Measurements from ENCODE around the gene LDLRAD1. TPM values are rescaled to one million over a fixed set of nuclear protein-coding genes. Genes with fewer than 3 reads are reported as not detected.
"Not testable (repeated sequence)": the region's sequence is repeated elsewhere in the genome, so short reads cannot be mapped to it uniquely, and the experiment has no call there.

The LDLRAD1 gene
- total and polyA plus RNA-seq, 12 donors = 0.32 to 8.8 (median 1.3) TPM; not detected in 1

- Histone ChIP-seq H3K4me3 (no peak overlapping the region), H3K27me3 (no peaks in the 10 kb centered on the region), H3K36me3 (replicated peaks in 1 of 2) (peaks cover 0 to 100% of the 10 kb centered on the region in 2 donors), H3K9me3 (replicated peaks in 1 of 3) (no peaks in the 10 kb centered on the region), H3K27ac (no peak overlapping the region), H3K4me1 (replicated peaks in 1 of 2) (no peaks in the 10 kb centered on the region)
- intact Hi-C loops (cut with DNase I) = loop anchor here in 1 of 2 donors (10.0 kb wide), 1 partner anchor 163 kb away; no protein-coding TSS in a partner anchor
- DNase-seq = no peak
- TF ChIP-seq POLR2A (IDR thresholded peaks at IDR 0.05) (no peak), CTCF (IDR thresholded peaks at IDR 0.05) (no peak)
These were observed 19.5 kb upstream of the LDLRAD1 start for GRCh38 chr1:54037476-54037875.

- peaks cover 0 to 36% of the 10 kb centered on the region in 2 donors for H3K36me3 ChIP-seq (replicated peaks in 1 of 2)
- H3K4me3 ChIP-seq = no peak overlapping the region
- peak in 1 of 7 donors; percentile 13 for DNase-seq
- intact Hi-C loops (cut with DNase I) = no loop called here
- TF ChIP-seq POLR2A (IDR thresholded peaks at IDR 0.05) (no peak), CTCF (IDR thresholded peaks at IDR 0.05) (no peak)
- no peak overlapping the region for H3K27ac ChIP-seq
- no peaks in the 10 kb centered on the region for H3K27me3 ChIP-seq
- 88 to 92% (median 91%) methylated on average over 3 of the region's 3 CpGs for WGBS, 4 donors
- H3K4me1 ChIP-seq (replicated peaks in 1 of 2) = peaks cover 0 to 4% of the 10 kb centered on the region in 2 donors
- no peaks in the 10 kb centered on the region for H3K9me3 ChIP-seq (replicated peaks in 1 of 3)
These were observed 10.6 kb upstream of the LDLRAD1 start for GRCh38 chr1:54028306-54029251.

- DNase-seq = no peak
- WGBS, 4 donors = 88 to 94% (median 92%) methylated on average over 5 of the region's 5 CpGs
- no peak overlapping the region for H3K4me3 ChIP-seq
- H3K27ac ChIP-seq = no peak overlapping the region
- H3K9me3 ChIP-seq (replicated peaks in 1 of 3) = no peaks in the 10 kb centered on the region
- H3K36me3 ChIP-seq (replicated peaks in 1 of 2) = peaks cover 0 to 28% of the 10 kb centered on the region in 2 donors
- peaks cover 0 to 4% of the 10 kb centered on the region in 2 donors for H3K4me1 ChIP-seq (replicated peaks in 1 of 2)
- TF ChIP-seq CTCF (IDR thresholded peaks at IDR 0.05) = no peak
- TF ChIP-seq POLR2A (IDR thresholded peaks at IDR 0.05) = no peak
- H3K27me3 ChIP-seq = no peaks in the 10 kb centered on the region
- intact Hi-C loops (cut with DNase I) = no loop called here
These were observed 9.9 kb upstream of the LDLRAD1 start for GRCh38 chr1:54027848-54028247.

- H3K27ac ChIP-seq; H3K9me3 ChIP-seq (replicated peaks in 1 of 3); H3K4me1 ChIP-seq (replicated peaks in 1 of 2); H3K27me3 ChIP-seq; intact Hi-C loops (cut with DNase I); DNase-seq; H3K36me3 ChIP-seq (replicated peaks in 1 of 2); H3K4me3 ChIP-seq: not testable (repeated sequence)
- 81 to 90% (median 86%) methylated on average over 1 of the region's 1 CpG for WGBS, 4 donors
These were observed 6.8 kb upstream of the LDLRAD1 start for GRCh38 chr1:54024811-54025210.
